HG03095 (cell line): ENCODE results near the gene APBA2.
"Not testable (repeated sequence)": the region's sequence is repeated elsewhere in the genome, so short reads cannot be mapped to it uniquely, and the experiment has no call there.

Experiments
- ATAC-seq: cut with Tn5 transposase; IDR thresholded peaks from one replicate; pipeline ENCODE4 v1.9.1; 2021; ENCODE audit warnings: moderate library complexity; ENCODE audit not compliant: unreplicated experiment

The APBA2 gene

GRCh38 chr15:28885630-28886430 lies at the start of gene APBA2:
TSS of gene APBA2 (plus strand) at chr15:28885974. CDS start at chr15:29053885, 167,911 bp downstream.
- ATAC-seq, result no peak

GRCh38 chr15:28840285-28840684 lies 45.5 kb upstream of the APBA2 start:
- not testable (repeated sequence) for ATAC-seq

GRCh38 chr15:28842210-28842609 lies 43.6 kb upstream of the APBA2 start:
- not testable (repeated sequence) for ATAC-seq

- not testable (repeated sequence) for ATAC-seq
Observed at GRCh38 chr15:28843520-28843919, 42.3 kb upstream of the APBA2 start.

GRCh38 chr15:28844147-28844546 lies 41.6 kb upstream of the APBA2 start:
- ATAC-seq, result not testable (repeated sequence)

GRCh38 chr15:28847247-28847646 lies 38.5 kb upstream of the APBA2 start:
- not testable (repeated sequence) for ATAC-seq

- not testable (repeated sequence) for ATAC-seq
Observed at GRCh38 chr15:28847959-28848358, 37.8 kb upstream of the APBA2 start.

GRCh38 chr15:28848521-28848920 lies 37.3 kb upstream of the APBA2 start, which contains the start of gene GOLGA6L7:
TSS of gene GOLGA6L7 (minus strand) at chr15:28848644. CDS start at chr15:28848549, 95 bp downstream.
- ATAC-seq, result not testable (repeated sequence)

- ATAC-seq, result not testable (repeated sequence)
Observed at GRCh38 chr15:28849271-28849670, 36.5 kb upstream of the APBA2 start.

GRCh38 chr15:28849766-28850165 lies 36.0 kb upstream of the APBA2 start:
- ATAC-seq, result not testable (repeated sequence)

GRCh38 chr15:28853654-28854053 lies 32.1 kb upstream of the APBA2 start:
- not testable (repeated sequence) for ATAC-seq

- ATAC-seq, result not testable (repeated sequence)
Observed at GRCh38 chr15:28854578-28854977, 31.2 kb upstream of the APBA2 start.

- no peak for ATAC-seq
Observed at GRCh38 chr15:28861031-28861534, 24.7 kb upstream of the APBA2 start.

GRCh38 chr15:28861589-28862293 lies 24.0 kb upstream of the APBA2 start:
- ATAC-seq, result not testable (repeated sequence)

GRCh38 chr15:28868744-28869345 lies 16.9 kb upstream of the APBA2 start:
- no peak for ATAC-seq

GRCh38 chr15:28871168-28871567 lies 14.6 kb upstream of the APBA2 start:
- ATAC-seq, result no peak

- no peak for ATAC-seq
Observed at GRCh38 chr15:28873006-28873405, 12.8 kb upstream of the APBA2 start.

- ATAC-seq, result no peak
Observed at GRCh38 chr15:28873585-28874190, 12.1 kb upstream of the APBA2 start.

GRCh38 chr15:28875461-28876000 lies 10.2 kb upstream of the APBA2 start:
- no peak for ATAC-seq

GRCh38 chr15:28876131-28876844 lies 9.5 kb upstream of the APBA2 start:
- no peak for ATAC-seq
